ENCODE results near the gene ZC3H7B. TPM values are rescaled to one million over a fixed set of nuclear protein-coding genes. Genes with fewer than 3 reads are reported as not detected.

Gene ZC3H7B
- polyA plus RNA-seq, 2 of the 4 experiments (the other 2 are of a cell fraction): 12.4 to 22.8 TPM

- H3K9me3 ChIP-seq: no peaks in the 10 kb centered on the region
- FAIRE-seq (no peak), DNase-seq (ENCODE audit: low read depth in 1 of 2, low spot score in 1 of 2) (no peak), ATAC-seq (no peak)
- H3K4me2 ChIP-seq: no peak overlapping the region
- H3K4me1 ChIP-seq: no peaks in the 10 kb centered on the region
- H3K27ac ChIP-seq: no peak overlapping the region
- ChIA-PET CTCF (no interaction called here), POLR2A (interaction anchor here (0.7 kb wide), 1 partner anchor 56 kb away, joined by 8 read pairs; no protein-coding TSS in a partner anchor)
- TF ChIP-seq KDM5A (IDR thresholded peaks at IDR 0.05) (no peak), ZC3H11A (IDR thresholded peaks at IDR 0.05) (no peak), RFX5 (IDR thresholded peaks at IDR 0.05) (no peak), JUNB (IDR thresholded peaks at IDR 0.05) (no peak), CEBPB (IDR thresholded peaks at IDR 0.05) (no peak), ELK1 (IDR thresholded peaks at IDR 0.05; ENCODE audit: low read depth, low read length) (no peak), HOXB5 (CRISPR knock-in tag; IDR thresholded peaks at IDR 0.05) (no peak), BCL3 (IDR thresholded peaks at IDR 0.05) (no peak), ESRRA (IDR thresholded peaks at IDR 0.05; ENCODE audit: borderline replicate concordance, low read length) (no peak), ZFP36 (IDR thresholded peaks at IDR 0.05; ENCODE audit: borderline replicate concordance, partially characterized antibody) (no peak), BHLHE40 (IDR thresholded peaks at IDR 0.05; ENCODE audit: low read depth, low read length) (no peak)
- no peak overlapping the region for H3K4me3 ChIP-seq
- 95% methylated on average over 3 of the region's 3 CpGs for WGBS (ENCODE audit: missing lambda C conversion rate)
Measured at GRCh38 chr22:41341990-41342389, 40.7 kb downstream of the ZC3H7B start.

- Histone ChIP-seq H3K4me2 (no peak overlapping the region), H3K27ac (no peak overlapping the region), H3K9me3 (no peaks in the 10 kb centered on the region), H3K4me1 (no peaks in the 10 kb centered on the region), H3K4me3 (no peak overlapping the region)
- FAIRE-seq (no peak), DNase-seq (ENCODE audit: low read depth in 1 of 2, low spot score in 1 of 2) (no peak), ATAC-seq (no peak)
- 91% methylated on average over 6 of the region's 18 CpGs for WGBS (ENCODE audit: missing lambda C conversion rate)
- TF ChIP-seq ATOH8 (CRISPR knock-in tag; IDR thresholded peaks at IDR 0.05; ENCODE audit: low read depth) (no peak), CBX2 (IDR thresholded peaks at IDR 0.05; ENCODE audit: borderline replicate concordance, low read depth) (no peak), EHF (CRISPR knock-in tag; IDR thresholded peaks at IDR 0.05) (no peak), RCOR1 (IDR thresholded peaks at IDR 0.05; ENCODE audit: low read depth, low read length) (no peak), CTCF (IDR thresholded peaks at IDR 0.05) (no peak), HEYL (CRISPR knock-in tag; IDR thresholded peaks at IDR 0.05) (no peak), RAD21 (conservative IDR thresholded peaks at IDR 0.05 in 1 of 2, IDR thresholded peaks at IDR 0.05 in 1 of 2) (no peak), KDM5A (IDR thresholded peaks at IDR 0.05) (no peak), CEBPB (IDR thresholded peaks at IDR 0.05) (no peak), ZSCAN20 (CRISPR knock-in tag; IDR thresholded peaks at IDR 0.05) (no peak), PHF8 (IDR thresholded peaks at IDR 0.05; ENCODE audit: borderline replicate concordance, low read depth) (no peak), HOXB13 (CRISPR knock-in tag; IDR thresholded peaks at IDR 0.05; ENCODE audit: low read depth) (no peak), FOSL2 (IDR thresholded peaks at IDR 0.05) (no peak), FOSL2 (CRISPR knock-in tag; IDR thresholded peaks at IDR 0.05) (no peak), CHD2 (IDR thresholded peaks at IDR 0.05; ENCODE audit: low read length, partially characterized antibody) (no peak), HES2 (IDR thresholded peaks at IDR 0.05) (no peak), FOXS1 (CRISPR knock-in tag; IDR thresholded peaks at IDR 0.05) (no peak), POLR2AphosphoS2 (conservative IDR thresholded peaks at IDR 0.05; ENCODE audit: low read length) (no peak), RARB (CRISPR knock-in tag; IDR thresholded peaks at IDR 0.05) (no peak), ZNF302 (CRISPR knock-in tag; IDR thresholded peaks at IDR 0.05) (no peak), TFCP2L1 (CRISPR knock-in tag; IDR thresholded peaks at IDR 0.05) (no peak)
- ChIA-PET POLR2A (no interaction called here), CTCF (no interaction called here)
Measured at GRCh38 chr22:41343300-41343699, 42.0 kb downstream of the ZC3H7B start.

Measured in A549 (cell line).